ENCODE data around the gene STAC3. TPM values are rescaled to one million over a fixed set of nuclear protein-coding genes. Genes with fewer than 3 reads are reported as not detected.
A peak's percentile ranks its signal among the peaks of the same experiment; 100 is the strongest.
"Not testable (repeated sequence)": the region's sequence is repeated elsewhere in the genome, so short reads cannot be mapped to it uniquely, and the experiment has no call there.

STAC3 gene
- total RNA-seq, 1 experiment from 2014 or later = 2.2 TPM

GRCh38 chr12:57280211-57281062 lies 29.4 kb upstream of the STAC3 start:
- no peak overlapping the region for H2AFZ ChIP-seq

DNA sequence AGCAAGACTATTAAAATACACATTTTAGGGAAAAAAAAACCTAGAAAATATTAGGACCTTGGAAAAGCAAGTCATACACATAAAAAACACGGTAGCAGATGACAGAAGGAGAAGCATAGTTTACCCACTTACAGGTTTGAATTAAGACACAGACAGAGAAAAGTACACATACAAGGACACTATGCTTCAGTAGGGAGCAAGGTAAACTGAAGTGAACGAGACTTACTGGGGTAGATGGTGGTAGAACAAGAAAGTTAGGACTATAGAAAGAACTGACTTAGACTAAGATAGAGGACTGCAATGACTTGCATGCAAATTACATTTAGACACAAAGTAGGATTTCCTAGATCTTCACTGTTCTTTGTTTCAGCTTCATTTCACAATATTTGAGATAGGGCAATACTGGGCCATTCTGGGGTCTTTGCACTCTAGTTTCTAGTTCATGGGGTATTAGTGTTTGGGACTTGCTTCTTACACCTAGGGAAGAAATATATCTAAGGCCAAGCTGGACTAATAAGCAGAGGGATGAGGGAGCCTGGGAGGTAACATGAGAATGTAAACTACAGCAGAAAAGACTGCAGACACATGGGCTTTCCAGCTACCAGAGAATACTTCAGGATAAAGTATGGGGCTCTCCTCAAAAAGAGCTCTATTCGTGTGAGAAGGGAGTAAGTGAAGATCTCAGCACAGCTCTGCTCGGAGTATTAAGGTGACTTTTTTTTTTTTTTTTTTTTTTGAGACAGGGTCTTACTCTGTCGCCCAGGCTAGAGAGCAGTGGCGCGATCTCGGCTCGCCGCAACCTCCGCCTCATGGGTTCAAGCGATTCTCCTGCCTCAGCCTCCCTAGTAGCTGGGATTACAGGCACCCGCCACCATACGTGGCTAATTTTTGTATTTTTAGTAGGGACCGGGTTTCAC lies 27.7 kb upstream of the STAC3 start:
- Histone ChIP-seq H3K27ac (no peak overlapping the region), H3K4me2 (no peak overlapping the region), H3K9me2 (ENCODE audit: insufficient read depth) (no peaks in the 10 kb centered on the region), H3F3A (ENCODE audit: insufficient read depth, low read depth) (peaks cover 10% of the 10 kb centered on the region), H3K79me2 (ENCODE audit: low read depth) (no peaks in the 10 kb centered on the region), H2AFZ (no peak overlapping the region), H4K20me1 (ENCODE audit: insufficient read depth) (no peaks in the 10 kb centered on the region), H3K9me3 (ENCODE audit: insufficient read depth, low read depth) (no peaks in the 10 kb centered on the region), H3K4me3 (no peak overlapping the region), H3K4me1 (replicated peaks; ENCODE audit: insufficient read depth) (peaks cover 18% of the 10 kb centered on the region), H3K27me3 (ENCODE audit: insufficient read depth, low read depth) (no peaks in the 10 kb centered on the region), H3K36me3 (ENCODE audit: low read depth) (peaks cover 9% of the 10 kb centered on the region; the same call in 1 of the 2 replicates)
- intact Hi-C loops (cut with micrococcal nuclease; ENCODE audit: unreplicated experiment) = no loop called here
- ChIA-PET POLR2A (ENCODE audit: unreplicated experiment) (no interaction called here), CTCF (interaction anchor here (0.6 to 0.7 kb wide), 2 partner anchors 24 to 205 kb away, joined by 5 to 19 read pairs; no protein-coding TSS in a partner anchor)
- no peak for TF ChIP-seq EZH2 (IDR thresholded peaks at IDR 0.05; ENCODE audit: low read depth)
- TF ChIP-seq CTCF (conservative IDR thresholded peaks at IDR 0.05) = no peak
- DNase-seq = no peak
- BruUV-seq (replicated peaks) = no TSS peak

More at GRCh38 chr12:57280211-57281062, 29.4 kb upstream of the STAC3 start:
- no peaks in the 10 kb centered on the region for H4K20me1 ChIP-seq (ENCODE audit: insufficient read depth)
- no peaks in the 10 kb centered on the region for H3K79me2 ChIP-seq (ENCODE audit: low read depth)
- no peaks in the 10 kb centered on the region for H3K27me3 ChIP-seq (ENCODE audit: insufficient read depth, low read depth)
- ChIA-PET CTCF (no interaction called here), POLR2A (ENCODE audit: unreplicated experiment) (interaction anchor here (0.5 kb wide), 1 partner anchor 141 kb away, joined by 8 read pairs; no protein-coding TSS in a partner anchor)
- intact Hi-C loops (cut with micrococcal nuclease; ENCODE audit: unreplicated experiment) = no loop called here
- peaks cover 9% of the 10 kb centered on the region; the same call in 1 of the 2 replicates for H3K36me3 ChIP-seq (ENCODE audit: low read depth)
- peak overlapping the region; percentile 59 for H3K27ac ChIP-seq
- H3K4me1 ChIP-seq (replicated peaks; ENCODE audit: insufficient read depth) = peaks cover 18% of the 10 kb centered on the region
- peak overlapping the region; percentile 71 for H3K4me2 ChIP-seq
- peak; percentile 61 to 82 for DNase-seq
- TF ChIP-seq CTCF (conservative IDR thresholded peaks at IDR 0.05) (no peak), EZH2 (IDR thresholded peaks at IDR 0.05; ENCODE audit: low read depth) (no peak)
- H3K9me2 ChIP-seq (ENCODE audit: insufficient read depth) = no peaks in the 10 kb centered on the region
- no peaks in the 10 kb centered on the region for H3K9me3 ChIP-seq (ENCODE audit: insufficient read depth, low read depth)
- no TSS peak for BruUV-seq (replicated peaks)
- H3F3A ChIP-seq (ENCODE audit: insufficient read depth, low read depth) = peaks cover 10% of the 10 kb centered on the region
- no peak overlapping the region for H3K4me3 ChIP-seq

GRCh38 chr12:57276935-57277563 lies 26.1 kb upstream of the STAC3 start:
- peaks cover 9% of the 10 kb centered on the region; the same call in 1 of the 2 replicates for H3K36me3 ChIP-seq (ENCODE audit: low read depth)
- H3K4me2 ChIP-seq = no peak overlapping the region
- intact Hi-C loops (cut with micrococcal nuclease; ENCODE audit: unreplicated experiment) = no loop called here
- no peak for TF ChIP-seq EZH2 (IDR thresholded peaks at IDR 0.05; ENCODE audit: low read depth)
- TF ChIP-seq CTCF (conservative IDR thresholded peaks at IDR 0.05) = peak; percentile 61
- H3K9me3 ChIP-seq (ENCODE audit: insufficient read depth, low read depth) = no peaks in the 10 kb centered on the region
- no peaks in the 10 kb centered on the region for H4K20me1 ChIP-seq (ENCODE audit: insufficient read depth)
- no peak overlapping the region for H2AFZ ChIP-seq
- peak in 1 of 2 experiments; percentile 11 for DNase-seq
- H3K9me2 ChIP-seq (ENCODE audit: insufficient read depth) = no peaks in the 10 kb centered on the region
- H3K79me2 ChIP-seq (ENCODE audit: low read depth) = no peaks in the 10 kb centered on the region
- no TSS peak for BruUV-seq (replicated peaks)
- H3K4me1 ChIP-seq (replicated peaks; ENCODE audit: insufficient read depth) = peaks cover 14% of the 10 kb centered on the region
- CTCF ChIA-PET = interaction anchor here (0.5 to 1.5 kb wide), 5 partner anchors 149 to 316 kb away, joined by 3 to 5 read pairs (median 4); partner anchors contain the start of gene LRP1
- POLR2A ChIA-PET (ENCODE audit: unreplicated experiment) = no interaction called here
- H3F3A ChIP-seq (ENCODE audit: insufficient read depth, low read depth) = peaks cover 5% of the 10 kb centered on the region
- no peak overlapping the region for H3K4me3 ChIP-seq
- H3K27ac ChIP-seq = no peak overlapping the region
- H3K27me3 ChIP-seq (ENCODE audit: insufficient read depth, low read depth) = no peaks in the 10 kb centered on the region

DNA sequence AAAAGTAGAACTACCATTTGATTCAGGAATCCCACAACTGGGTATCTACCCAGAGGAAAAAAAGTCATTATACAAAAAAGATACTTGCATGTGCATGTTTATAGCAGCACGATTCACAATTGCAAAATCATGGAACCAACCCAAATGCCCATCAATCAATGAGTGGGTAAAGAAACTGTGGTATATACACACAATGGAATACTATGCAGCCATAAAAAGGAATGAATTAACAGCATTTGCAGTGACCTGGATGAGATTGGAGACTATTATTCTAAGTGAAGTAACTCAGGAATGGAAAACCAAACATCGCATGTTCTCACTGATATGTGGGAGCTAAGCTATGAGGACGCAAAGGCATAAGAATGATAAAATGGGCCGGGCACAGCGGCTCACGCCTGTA lies 25.2 kb upstream of the STAC3 start:
- H3K27me3 ChIP-seq (ENCODE audit: insufficient read depth, low read depth); H3K36me3 ChIP-seq (ENCODE audit: low read depth); BruUV-seq (replicated peaks); H3K4me2 ChIP-seq; DNase-seq; H3K27ac ChIP-seq; H3K9me3 ChIP-seq (ENCODE audit: insufficient read depth, low read depth); H3K4me3 ChIP-seq; intact Hi-C loops (cut with micrococcal nuclease; ENCODE audit: unreplicated experiment); H3K79me2 ChIP-seq (ENCODE audit: low read depth); H3K9me2 ChIP-seq (ENCODE audit: insufficient read depth); H2AFZ ChIP-seq; H4K20me1 ChIP-seq (ENCODE audit: insufficient read depth); H3F3A ChIP-seq (ENCODE audit: insufficient read depth, low read depth); POLR2A ChIA-PET (ENCODE audit: unreplicated experiment): not testable (repeated sequence)
- CTCF ChIA-PET = interaction anchor here (0.5 to 1.5 kb wide), 5 partner anchors 148 to 317 kb away, joined by 3 to 5 read pairs (median 4); partner anchors contain the start of gene LRP1
- H3K4me1 ChIP-seq (replicated peaks; ENCODE audit: insufficient read depth) = peaks cover 14% of the 10 kb centered on the region

All from PC-9 (cell line).